NCI-H1930 (cell line): ENCODE data around the gene MLH3.
A peak's percentile ranks its signal among the peaks of the same experiment; 100 is the strongest.
"Not testable (repeated sequence)": the region's sequence is repeated elsewhere in the genome, so short reads cannot be mapped to it uniquely, and the experiment has no call there.

ENCODE experiments used
- DNase-seq, 2 experiments: peaks; one replicate each; lab custom pipeline; 2025; lab: John Stamatoyannopoulos, UW

Gene MLH3

DNA sequence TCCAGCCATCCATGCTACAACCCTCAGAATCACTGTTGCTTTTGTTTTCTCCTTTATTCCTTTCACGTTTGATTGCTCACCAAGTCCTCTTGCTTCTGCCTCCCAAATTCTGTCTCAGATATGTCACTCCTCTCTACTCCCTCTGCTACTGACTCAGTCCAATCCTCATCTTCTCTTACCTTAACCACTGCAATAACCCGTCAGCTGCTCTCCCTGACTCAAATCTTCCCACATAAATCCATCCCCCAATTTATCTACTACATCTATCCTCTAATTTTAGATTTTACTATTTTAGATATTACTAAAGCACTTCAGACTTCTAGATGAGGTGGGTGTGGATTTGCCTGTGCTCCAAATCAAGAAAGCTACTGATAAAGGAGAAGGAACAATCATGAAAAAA lies 25.4 kb downstream of the MLH3 start:
- no peak for DNase-seq

DNA sequence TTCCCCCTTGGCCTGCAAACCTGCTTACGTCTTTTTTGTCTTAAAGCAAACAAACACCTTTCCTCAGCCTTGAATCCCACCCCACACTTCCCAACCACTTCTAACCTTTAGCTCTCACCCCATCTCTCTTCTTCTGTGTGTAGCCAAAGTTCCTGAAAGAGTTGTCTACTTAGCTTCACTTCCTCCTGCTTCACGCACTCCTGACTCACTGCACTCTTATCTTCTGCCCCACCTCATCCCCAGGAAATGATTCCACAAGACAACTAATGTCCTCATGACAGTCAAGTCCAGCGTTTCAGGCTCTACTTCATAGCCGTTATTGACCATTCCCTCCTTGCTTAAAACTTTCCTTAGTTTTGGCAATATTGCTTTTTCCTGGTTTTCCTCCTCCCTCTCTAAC lies 26.2 kb downstream of the MLH3 start:
- DNase-seq, result no peak

DNA sequence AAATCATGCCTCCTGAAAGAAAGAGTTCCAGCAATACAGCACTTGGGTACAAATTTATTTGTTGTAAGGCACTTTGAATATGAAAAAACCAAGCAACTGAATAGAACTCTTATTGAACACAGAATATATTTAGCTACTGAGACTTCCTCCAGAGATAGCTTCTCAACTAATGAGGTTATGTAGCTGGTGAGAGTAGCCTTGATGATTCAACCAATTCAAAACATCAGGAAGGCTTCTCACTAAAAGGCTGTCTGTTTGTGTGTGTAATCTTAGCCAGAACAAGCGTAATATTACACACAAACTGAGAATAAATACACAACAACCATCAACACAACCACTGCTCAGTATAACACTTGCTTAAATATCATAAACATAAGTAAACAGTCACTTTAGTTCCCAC lies 28.2 kb downstream of the MLH3 start:
- DNase-seq, result peak in 1 of 2 experiments; percentile 30

DNA sequence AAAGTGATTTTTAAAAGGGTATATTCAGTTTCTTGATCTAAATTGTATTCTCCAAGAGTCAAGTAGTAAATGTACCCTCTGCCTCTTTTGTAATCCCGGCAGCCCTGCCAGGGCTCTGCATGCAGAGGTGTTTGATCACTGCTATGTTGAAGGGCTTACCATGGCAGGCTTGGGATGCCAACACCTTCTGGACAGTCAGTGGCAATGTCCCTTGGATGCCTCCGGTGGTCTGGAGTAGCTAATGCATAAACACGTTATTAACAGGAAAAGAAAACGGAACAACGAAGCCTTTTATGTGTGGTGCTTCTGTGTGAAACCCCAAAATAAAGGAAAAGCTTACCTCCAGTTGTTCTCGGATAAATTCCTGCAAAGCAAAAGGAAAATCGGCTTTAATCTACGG lies 28.6 kb downstream of the MLH3 start:
- DNase-seq, result no peak

DNA sequence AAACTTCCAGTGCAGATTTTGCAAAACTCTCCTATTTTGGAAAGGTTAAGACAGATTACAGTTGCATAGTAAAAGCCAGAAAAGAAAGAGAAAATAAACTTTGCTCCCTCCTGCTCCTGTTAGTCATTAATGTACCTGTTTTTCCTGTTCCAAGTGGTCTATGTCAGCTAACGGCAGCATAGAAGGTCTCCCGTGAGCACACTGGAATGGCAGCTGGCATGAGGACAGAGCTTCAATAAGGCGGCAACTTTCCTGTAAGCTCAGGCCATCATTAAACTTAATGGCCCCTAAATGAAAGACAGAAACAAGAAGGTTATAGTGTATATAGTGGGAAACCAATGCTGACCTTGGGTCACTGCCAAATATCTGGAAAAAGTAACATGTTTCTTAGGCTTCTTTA lies 32.6 kb downstream of the MLH3 start:
- DNase-seq, result no peak

DNA sequence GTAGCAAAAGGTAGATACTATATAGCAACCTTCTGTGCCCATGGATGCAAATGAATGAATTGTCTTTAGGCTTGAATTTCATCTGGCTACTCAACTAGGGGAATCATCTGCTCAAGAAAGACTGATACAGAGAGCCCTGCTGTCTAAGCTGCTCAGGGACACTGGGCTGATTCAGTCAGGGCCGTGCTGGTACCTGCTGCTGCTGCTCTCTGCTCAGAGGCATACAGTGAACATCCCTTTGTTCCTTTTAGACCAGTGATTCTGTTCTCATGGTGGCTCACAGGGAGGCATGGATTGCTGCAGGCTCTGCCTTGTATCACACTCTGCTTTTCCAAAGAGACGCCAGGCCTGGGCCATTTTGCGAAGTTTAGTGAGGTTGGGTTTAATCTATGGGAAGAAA lies 34.5 kb downstream of the MLH3 start:
- DNase-seq, result no peak

DNA sequence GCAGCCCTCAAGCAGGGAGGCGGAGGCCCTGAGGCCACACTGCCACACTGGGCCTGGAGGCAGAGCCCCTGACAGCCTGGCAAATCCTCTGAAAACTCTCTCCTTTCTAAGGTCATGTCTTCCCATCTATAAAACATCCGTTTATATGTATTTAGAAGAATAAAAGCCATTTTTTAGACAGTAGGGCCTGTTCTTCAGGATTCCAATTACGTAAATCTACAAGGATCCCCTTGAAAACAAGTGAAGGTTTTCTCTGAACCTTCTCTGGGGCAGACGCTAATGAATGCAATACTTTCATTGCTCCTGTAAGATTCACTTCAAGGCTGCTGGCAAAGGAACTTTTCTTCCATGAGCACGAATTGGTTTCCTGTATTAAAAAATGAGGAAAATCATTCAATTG lies 35.8 kb downstream of the MLH3 start:
- no peak for DNase-seq

DNA sequence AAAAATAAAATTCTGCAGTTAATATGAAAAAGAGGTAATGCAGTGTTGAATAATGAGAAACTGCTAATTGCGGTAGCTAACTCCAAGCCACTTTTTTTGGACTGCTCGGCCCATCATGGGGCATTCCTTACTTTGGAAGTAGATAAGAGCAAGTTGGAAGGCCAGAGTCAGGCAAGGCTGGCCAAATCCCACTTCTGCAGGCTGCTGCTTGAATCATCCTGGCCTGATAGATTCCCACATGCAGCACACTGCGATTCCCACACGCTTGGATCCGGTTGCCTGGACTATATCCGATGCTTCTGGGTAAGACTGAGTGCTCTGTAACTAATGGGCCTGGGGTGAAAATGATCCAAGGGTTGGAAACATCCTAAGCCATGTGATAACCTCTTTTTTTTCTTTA lies 38.0 kb downstream of the MLH3 start:
- no peak for DNase-seq

DNA sequence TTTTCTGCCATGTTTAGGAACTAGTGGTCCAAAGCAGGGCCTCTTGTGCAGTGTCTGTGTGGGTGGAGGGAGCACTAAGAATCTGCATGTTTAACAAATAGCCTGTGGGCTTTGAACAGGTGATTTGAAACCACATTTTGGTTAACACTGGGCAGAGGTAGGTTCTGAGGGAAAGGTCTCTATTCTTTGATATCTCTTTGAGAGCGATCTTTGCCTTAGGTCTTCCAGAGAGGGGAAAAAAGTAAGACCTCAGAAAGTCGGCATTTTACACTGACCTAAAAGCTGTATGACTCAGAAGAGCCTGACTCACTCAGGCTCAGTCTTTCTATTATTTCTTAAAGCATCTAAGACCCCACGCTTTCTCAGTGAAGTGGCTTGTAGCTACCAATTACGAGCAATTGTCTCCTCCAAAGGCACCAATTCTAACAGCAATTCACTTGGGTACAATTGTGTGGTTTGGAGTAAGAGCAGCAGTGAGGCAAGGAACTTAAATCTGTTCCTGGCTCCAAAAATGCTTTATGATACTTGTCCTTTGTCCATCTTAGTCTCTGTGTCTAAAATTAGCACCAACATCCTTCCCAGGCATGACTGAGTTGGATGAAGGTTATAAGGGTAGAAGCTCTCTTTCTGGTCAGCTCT lies 39.8 kb downstream of the MLH3 start:
- no peak for DNase-seq

DNA sequence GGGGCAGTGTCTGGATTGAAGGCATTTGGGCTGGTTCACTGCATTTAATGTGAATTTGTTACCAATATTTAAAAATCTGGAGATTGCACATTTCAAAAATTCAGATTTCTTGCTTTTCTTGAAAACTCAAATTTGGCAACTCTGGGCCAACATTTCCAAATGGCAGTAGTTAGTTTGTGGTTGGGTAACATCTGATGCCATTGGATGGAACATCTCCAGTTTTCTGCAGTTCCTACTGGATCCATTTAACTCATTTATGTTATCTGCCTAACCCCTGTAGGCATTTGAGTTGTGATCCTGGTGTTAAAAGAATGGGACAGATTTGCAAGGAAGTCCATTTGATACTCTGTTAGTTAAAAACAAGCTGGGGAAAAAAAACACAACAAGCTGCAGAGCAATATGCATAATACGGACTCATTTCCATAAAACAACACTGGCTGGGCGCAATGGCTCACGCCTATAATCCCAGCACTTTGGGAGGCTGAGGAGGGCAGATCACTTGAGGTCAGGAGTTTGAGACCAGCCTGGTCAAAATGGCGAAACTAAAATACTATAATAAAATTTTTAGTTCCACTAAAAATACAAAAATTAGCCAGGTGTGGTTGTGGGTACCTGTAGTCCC lies 40.7 kb downstream of the MLH3 start:
- DNase-seq, result no peak

DNA sequence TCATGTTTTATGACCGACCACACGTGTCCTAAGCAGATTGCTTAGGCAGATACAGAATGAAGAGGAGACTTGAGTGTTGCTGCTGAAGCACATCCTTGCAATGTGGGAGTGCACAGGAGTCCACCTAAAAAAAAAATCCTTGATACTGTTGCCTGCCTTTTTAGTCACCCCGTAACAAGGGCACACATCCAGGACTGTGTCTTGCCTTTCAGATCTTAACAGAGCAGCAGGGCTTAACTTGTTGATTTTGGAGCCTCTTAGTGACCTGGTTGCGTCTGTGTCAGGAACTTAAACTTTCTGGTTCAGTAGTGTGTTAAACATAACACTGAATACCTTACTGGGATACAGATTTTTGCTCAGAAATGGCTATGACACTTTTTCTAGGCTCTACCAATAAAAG lies 42.1 kb downstream of the MLH3 start:
- no peak for DNase-seq

DNA sequence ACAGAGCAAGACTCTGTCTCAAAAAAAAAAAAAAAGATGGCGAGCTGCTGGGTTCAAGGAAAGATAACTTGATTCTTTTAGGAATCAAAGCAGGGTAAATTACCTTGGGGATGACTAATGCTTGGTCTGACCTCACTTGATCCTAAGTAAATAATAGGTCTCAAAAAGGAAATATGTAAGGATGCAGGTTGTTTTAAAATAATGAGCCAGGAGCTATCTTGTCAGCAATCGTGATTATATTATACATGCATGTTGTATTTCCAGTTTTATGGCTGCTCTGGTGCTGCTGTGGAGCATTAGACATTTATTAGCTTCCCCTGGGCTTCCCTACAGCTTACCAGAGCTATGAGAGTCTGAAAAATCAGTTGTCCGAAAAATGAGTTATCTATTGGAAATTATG lies 45.9 kb downstream of the MLH3 start:
- DNase-seq, result no peak

DNA sequence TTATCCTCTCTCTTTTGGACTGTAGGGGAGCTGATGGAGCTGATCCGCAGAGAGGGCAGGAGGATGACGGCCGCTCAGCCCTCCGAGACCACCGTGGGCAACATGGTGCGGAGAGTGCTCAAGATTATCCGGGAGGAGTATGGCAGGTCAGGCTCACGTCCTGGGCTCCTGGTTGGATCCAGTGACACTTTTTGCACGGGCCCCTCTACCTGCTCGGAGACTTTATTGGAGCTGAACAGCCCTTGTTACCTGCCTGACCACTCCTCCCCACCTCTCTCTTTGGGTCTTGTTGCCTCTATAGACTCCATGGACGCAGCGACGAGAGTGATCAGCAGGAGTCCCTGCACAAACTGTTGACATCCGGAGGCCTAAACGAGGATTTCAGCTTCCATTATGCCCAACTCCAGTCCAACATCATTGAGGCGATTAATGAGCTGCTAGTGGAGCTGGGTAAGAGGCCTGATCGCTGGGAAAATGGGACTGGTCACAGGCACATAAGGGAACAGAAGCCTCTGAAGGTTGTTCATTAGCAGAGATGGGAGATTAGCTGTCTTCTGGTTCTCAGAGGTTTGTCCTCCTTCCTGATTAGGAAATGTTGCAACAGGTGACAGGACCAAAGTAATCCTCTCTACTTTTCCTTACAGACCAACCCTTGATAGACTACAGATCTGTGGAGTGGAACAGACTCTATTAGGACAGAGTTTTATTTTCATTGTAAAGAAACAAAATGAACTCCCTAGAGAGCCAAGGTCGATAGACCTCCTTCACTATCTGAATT lies 47.8 kb downstream of the MLH3 start:
- no peak for DNase-seq

DNA sequence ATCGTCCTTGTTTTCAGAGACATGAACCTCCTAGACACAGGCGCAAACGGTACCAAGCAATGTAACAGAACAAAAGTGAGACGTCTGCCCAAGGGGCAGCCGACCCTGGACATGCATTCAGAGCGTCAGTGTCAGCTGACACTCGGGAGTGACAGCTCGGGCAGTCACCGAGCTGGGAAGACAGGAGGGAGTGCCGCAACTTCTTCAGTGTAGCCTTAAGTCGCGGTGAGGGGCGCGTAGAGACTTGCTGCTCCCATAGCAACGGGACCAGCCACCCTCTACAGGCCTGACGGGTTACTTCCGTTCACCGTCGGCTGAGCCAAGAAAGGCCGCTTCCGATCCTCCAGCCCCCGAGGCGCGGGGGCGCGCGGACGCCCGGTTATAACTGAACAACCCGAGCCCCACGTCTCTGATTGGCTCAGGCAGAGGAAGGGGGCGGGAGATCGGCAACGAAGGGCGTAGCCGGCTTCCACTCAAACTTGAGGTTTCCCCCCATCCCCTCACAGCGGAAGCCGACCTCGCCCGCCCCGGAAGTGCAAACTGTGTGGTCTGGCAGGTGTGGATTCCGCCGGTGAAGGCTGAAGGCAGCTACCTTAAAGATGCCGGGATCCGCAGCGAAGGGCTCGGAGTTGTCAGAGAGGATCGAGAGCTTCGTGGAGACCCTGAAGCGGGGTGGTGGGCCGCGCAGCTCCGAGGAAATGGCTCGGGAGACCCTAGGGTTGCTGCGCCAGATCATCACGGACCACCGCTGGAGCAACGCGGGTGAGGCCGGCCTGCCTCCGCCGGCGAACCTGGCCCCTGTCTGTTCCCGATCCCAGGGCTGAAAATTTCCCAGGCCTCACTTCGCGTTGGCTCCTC lies 48.6 kb downstream of the MLH3 start, which contains the start of gene EIF2B2:
EIF2B2 (plus strand) TSS at position 530 of the 858 bp plus-strand sequence; CDS start at position 600, 70 bp downstream.
- peak; percentile 92 to 94 for DNase-seq

DNA sequence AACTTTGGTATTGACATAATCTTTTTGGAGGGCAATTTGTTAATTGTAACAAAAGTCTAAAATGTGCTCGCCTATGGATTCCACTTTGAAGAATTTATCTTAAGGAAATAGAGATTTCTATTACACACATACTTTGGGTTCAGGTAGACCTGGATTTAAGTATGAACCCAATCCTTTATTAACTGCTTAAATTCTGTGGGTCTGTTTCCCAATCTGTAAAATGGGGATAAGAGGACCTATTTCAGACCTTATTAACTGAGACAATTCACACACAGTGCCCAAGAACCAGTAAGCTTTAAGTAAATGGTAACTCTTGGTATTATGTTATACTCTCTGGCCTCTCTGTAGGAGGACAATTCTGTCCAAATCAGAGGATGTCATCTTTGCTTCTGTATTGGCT lies 49.4 kb downstream of the MLH3 start:
- DNase-seq, result no peak

DNA sequence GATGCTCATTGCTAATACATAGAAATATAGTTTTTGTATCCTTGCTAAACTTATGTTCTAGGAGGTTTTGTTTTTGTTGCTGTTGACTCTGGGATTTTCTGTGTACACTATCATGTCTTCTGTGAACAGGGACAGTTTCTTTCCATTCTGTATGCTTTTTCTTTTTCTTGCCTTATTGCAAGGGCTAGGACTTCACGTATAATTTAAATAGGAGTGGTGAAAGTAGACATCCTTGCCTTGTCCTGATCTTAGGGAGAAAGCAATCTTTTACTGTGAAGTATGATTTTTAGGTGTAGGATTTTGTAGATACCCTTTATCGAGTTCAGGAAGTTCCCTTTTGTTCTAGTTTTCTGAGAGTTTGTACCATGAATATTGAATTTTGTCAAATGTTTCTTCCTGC lies 50.0 kb downstream of the MLH3 start:
- no peak for DNase-seq

DNA sequence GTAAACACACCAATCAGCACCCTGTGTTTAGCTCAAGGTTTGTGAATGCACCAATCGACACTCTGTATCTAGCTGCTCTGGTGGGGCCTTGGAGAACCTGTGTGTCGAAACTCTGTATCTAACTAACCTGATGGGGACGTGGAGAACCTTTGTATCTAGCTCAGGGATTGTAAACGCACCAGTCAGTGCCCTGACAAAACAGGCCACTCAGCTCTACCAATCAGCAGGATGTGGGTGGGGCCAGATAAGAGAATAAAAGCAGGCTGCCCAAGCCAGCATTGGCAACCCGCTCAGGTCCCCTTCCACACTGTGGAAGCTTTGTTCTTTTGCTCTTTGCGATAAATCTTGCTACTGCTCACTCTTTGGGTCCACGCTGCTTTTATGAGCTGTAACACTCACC lies 55.5 kb downstream of the MLH3 start:
- not testable (repeated sequence) for DNase-seq

DNA sequence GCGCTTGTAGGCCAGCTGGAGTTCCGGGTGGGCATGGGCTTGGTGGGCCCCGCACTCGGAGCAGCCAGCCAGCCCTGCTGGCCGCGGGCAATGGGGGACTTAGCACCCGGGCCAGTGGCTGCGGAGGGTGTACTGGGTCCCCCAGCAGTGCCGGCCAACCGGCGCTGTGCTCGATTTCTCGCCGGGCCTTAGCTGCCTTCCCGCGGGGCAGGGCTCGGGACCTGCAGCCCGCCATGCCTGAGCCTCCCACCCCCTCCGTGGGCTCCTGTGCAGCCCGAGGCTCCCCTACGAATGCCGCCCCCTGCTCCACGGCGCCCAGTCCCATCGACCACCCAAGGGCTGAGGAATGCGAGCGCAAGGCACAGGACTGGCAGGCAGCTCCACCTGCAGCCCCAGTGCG lies 57.1 kb downstream of the MLH3 start:
- not testable (repeated sequence) for DNase-seq

DNA sequence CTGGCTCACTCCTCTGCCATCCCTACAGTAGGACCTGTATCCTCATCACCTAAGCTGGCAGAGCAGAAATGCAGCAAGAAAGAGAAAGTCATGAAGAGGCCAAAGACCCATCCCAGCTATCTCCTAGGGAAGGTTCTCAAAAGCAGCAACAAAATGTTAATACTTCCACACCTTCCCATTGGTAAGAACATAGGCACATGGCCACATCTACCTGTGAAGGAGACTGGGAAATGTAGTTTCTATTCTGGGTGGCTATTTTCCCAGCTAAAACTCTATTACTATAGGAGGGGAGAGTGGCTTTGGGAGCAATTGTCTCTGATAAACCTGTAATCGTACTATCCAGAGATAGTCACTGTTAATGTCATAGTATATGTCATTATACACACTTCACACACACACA lies 62.3 kb downstream of the MLH3 start:
- DNase-seq, result no peak

DNA sequence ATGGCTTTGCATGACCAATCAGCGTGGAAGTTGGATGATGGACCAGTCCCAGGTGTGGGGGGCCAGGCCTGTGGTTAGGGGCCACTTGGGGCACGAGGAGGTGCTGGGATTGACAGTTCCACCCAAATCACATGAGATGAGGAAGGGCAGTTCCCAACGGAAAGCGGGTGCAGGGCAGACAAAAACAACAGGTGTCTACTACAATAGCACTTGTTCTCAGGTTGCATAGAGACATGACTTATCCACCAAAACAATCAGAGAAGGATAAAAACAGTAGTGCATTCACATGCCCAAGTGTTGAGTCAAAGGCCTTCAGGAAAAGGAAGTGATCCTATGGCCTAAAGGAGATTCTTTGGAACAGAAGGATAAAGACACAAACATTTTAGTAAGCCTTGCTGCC lies 63.1 kb downstream of the MLH3 start:
- DNase-seq, result no peak

DNA sequence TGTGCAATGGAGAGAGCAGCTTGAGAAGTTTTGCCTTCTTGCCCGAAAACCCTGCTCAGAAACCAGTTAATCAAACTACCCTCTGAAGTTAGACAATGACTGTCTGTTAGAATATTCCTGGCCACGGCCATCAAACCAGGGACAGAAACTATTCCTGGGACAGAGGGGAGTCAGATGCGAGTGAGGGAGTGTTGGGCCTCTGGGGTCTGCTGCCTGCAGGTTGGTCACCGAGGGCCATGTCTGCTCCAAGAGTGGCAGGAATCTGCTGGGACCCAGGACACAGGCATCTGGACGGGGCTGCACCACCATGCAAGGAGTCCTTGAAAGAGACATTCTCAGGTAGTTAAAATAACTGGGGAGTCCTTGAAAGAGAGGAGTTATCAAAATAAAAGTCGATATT lies 65.5 kb downstream of the MLH3 start:
- no peak for DNase-seq

DNA sequence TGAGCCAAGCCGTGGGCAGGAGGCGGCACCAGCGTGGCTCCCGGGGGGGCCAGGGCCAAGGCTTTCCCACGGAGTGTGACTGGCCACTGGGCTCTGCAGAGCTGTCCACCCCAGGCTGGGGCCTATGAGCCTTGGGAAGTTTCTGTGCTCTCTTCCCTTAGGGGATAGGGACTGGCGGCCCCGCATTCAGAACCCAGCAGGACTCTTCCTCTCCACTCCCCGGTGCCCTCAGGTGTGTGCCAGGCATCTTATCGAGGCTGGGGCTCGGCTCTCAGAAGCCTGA lies 66.3 kb downstream of the MLH3 start:
- no peak for DNase-seq
